Cardiac fibroblast (primary cell): ENCODE data around the gene OR52N1.

Source experiments
- DNase-seq, 2 donors: peaks; one replicate each; pipeline versions ENCODE4 v3.0.0 to v3.0.0-alpha.2; 2010; ENCODE audit warnings: low read depth in 2 of 2
- H3K4me3 ChIP-seq, 2 donors: replicated peaks in 1 of 2; 1 replicate in 1 of 2; 2 replicates in 1 of 2; pipeline ENCODE4 v1.5.1; 2011; ENCODE audit warnings: low read depth in 2 of 2, low read length in 2 of 2, mild to moderate bottlenecking in 2 of 2, moderate library complexity in 1 of 2
- CTCF ChIP-seq: IDR thresholded peaks from one replicate; pipeline ENCODE4 v1.5.1; 2011; ENCODE audit warnings: low read depth, mild to moderate bottlenecking, low read length, inconsistent platforms

The OR52N1 gene

DNA sequence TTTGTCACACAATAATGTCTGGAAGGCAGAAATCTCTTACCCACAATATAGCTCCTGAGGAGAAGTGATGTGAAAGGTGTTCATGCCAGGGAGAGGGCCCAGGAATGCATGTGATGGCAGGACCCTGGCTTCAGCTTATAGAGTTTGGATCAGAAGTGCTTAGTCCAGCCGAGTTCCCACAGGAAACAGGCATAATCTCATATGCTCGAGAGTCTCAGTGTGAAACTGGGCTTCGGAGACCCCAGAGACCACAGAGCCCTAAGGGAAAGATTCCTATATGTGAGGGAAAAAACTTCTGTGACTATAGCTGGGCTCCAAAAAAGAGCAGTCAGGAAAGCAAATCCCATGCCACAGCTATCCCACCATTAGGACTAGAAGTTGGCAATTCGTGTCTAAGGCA lies 7.8 kb downstream of the OR52N1 start, which contains the start of gene OR52N5:
Gene OR52N5 (minus strand): TSS at position 101 of the 400 bp plus-strand sequence. CDS start 4,721 bp downstream, outside the sequence.
- H3K4me3 ChIP-seq: no peak within 1 kb of the TSS
- no peak for TF ChIP-seq CTCF
- DNase-seq: no peak

DNA sequence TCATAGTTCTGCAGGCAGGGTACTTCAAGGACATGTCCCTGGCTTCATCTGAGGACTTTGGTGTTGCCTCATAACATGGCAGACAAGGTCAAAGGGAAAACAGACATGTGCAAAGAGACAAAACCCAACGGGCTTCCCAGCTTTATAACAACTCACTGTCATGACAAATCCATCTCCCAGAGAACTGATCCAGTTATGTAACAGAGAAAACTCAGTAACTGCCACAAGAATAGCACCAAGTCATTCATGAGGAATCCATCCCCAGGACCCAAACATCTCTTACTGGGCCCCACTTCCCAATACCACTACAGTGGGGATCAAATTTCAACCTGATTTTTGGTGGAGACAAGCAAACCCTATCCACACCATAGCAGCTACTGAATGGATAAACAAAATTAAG lies 24.0 kb downstream of the OR52N1 start:
- no peak for DNase-seq
- TF ChIP-seq CTCF: no peak
- H3K4me3 ChIP-seq: no peak overlapping the region

- DNase-seq: no peak
- TF ChIP-seq CTCF: no peak
- no peak within 1 kb of the TSS for H3K4me3 ChIP-seq
Observed at GRCh38 chr11:5753943-5754342, 37.1 kb downstream of the OR52N1 start, which contains the start of gene OR52N4. Gene OR52N4, plus strand, starts transcription at chr11:5754243. Its CDS starts 498 bp downstream, at chr11:5754741.

DNA sequence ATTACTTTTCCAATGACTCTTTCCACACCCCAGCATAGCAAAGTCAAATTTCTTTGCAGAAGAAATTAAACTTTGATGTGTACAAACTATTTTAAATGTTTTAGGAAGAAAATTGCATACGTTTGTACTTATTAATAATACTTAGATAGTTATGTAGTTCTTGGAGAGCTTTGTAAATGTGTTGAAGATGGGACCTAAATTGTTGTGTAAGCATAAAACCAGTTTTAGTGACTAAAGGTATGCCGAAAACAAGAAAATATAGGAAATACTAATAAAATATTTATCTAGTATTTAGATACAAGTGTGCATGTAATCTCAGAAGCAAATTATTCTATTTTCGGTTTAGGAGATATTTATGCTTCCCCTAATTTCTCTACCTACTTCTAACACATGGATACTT lies 41.2 kb downstream of the OR52N1 start:
- no peak for DNase-seq
- TF ChIP-seq CTCF: no peak
- H3K4me3 ChIP-seq: no peak overlapping the region

DNA sequence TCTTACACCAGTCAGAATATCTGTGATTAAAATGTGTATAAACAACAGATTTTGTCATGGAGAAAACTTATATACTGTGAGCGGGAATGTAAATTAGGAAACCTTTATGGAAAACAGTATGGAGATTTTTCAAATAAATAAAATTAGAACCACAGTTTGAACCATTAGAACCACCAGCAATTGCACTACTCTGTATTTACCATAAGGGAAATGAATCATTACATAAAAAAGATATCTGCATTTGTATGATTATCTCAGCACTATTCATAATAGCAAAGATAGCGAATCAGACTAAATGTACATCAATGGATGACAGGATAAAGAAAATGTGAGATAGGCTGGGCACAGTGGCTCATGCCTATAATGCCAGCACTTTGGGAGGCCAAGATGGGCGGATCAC lies 44.5 kb downstream of the OR52N1 start:
- TF ChIP-seq CTCF: no peak
- no peak overlapping the region for H3K4me3 ChIP-seq
- DNase-seq: no peak

DNA sequence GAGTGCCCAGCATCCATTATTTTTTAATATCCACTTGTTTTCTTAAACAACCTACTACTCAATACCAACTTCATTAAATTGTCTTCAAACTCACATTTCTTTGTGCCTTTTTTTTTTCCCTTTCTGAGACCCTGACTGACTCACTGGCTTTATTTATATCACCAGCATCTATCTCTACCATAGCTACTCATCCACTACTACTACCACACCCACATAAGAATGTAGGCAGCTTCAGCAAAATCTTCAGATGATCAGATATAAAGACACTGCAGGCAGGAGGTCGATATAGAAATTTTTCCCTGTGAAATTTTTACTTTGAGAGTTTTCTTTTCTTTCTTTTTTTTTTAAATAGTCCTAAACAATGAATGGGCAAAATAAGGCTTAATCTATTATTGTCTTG lies 52.6 kb downstream of the OR52N1 start:
- no peak overlapping the region for H3K4me3 ChIP-seq
- no peak for TF ChIP-seq CTCF
- DNase-seq: peak in 1 of 2 donors; percentile 10

- H3K4me3 ChIP-seq: no peak overlapping the region
- DNase-seq: peak in 1 of 2 donors; percentile 63
- no peak for TF ChIP-seq CTCF
Observed at GRCh38 chr11:5737670-5738392, 53.2 kb downstream of the OR52N1 start.
